ENCODE data around the gene ZBTB39. TPM values are rescaled to one million over a fixed set of nuclear protein-coding genes. Genes with fewer than 3 reads are reported as not detected.
"Not testable (repeated sequence)": the region's sequence is repeated elsewhere in the genome, so short reads cannot be mapped to it uniquely, and the experiment has no call there.

ZBTB39 gene
- polyA plus RNA-seq, 10 donors = 4.6 to 7.0 (median 5.7) TPM

DNA sequence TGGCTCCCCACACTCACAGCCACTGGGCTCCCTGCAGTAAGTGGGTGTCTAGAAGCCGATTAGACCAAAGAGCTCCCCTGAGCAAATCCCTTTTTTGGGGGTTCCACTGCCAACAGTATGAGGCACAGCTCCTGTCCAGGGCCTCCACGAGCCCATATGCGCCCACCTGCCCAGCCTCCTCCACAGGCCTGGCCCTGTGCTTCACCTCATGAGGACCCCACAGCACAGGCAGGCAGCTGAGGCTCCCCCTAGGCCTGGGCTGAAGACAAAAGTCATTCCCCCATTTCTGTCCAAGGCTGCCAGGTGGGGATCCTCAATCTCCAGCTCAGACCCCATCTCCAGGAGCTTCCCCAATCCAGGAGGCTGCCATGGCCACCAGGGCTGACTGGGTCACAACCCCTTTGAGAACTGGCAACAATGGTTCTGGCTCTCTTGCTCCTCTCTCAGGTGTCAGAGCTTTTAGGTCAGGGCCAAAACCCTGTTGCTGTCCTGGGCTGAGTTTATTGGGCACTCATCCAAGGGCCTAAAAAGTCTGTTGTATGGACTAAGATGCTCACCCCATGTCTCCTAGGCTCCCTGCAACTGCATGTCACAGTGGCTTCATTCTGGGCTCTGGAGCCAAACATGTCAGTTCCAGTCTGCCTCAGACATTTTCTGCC is 23.6 kb downstream of the ZBTB39 start:
- not testable (repeated sequence) for DNase-seq

DNA sequence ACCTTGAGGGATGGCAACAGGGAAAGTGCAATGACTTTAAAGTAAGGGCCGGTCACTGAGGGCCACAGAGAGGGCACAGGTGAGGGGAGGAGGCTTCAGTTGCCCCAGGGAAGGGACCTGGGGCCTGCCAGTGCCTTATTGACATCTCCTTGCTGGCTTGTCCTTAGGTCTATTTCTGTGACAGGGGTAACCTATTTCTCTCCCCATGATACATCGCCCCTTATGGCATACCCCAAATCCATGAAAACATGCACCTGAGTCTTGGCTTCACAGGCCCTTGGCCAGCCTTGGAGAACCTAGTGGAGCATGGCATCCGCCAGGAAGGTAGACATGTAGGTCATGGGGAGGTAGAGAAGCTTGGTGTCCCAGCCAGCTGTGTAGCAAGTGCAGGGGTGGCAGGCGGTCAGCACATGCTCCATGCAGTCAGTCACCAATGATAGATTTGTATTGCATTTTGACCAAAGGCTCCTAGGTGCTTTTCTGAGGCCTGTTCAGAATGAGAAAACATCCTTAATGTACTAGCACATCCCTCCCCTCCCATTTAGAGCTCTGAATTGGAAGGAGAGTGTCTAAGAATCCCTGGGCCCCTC is 25.3 kb downstream of the ZBTB39 start:
- DNase-seq = no peak

DNA sequence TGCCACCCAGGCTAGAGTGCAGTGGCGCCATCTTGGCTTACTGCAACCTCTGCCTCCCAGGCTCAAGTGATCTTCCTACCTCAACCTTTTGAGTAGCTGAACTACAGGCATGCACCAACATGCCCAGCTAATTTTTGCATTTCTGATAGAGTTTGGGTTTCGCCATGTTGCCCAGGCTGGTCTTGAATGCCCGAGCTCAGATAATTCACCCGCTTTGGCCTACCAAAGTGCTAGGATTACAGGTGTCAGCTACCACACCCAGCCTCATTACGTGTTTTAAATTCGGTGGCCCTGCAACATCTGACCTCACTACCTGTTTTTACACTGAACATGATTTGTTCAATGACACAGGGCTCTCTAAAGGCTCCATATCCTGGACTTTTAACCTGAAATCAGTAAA is 26.1 kb downstream of the ZBTB39 start:
- DNase-seq = no peak

DNA sequence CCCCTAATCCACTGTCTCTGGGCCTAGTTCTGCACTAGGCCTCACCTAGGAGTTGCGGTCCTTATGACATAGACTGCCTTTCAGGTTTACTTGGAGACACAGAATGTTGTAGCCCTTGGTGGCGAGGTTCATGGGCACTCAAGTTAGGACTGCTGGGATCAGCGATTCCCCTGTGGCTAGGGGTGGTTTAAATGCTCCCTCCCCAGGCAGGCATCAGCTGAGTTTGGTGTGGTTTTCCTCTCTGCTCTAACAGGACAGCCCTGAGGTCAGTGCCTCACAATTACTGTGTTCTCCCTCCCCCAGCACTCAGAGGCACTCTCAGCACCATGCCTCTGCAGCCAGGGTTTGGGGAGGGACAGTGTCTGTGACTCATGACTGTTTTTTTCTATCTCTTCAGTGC is 26.7 kb downstream of the ZBTB39 start:
- DNase-seq = no peak

DNA sequence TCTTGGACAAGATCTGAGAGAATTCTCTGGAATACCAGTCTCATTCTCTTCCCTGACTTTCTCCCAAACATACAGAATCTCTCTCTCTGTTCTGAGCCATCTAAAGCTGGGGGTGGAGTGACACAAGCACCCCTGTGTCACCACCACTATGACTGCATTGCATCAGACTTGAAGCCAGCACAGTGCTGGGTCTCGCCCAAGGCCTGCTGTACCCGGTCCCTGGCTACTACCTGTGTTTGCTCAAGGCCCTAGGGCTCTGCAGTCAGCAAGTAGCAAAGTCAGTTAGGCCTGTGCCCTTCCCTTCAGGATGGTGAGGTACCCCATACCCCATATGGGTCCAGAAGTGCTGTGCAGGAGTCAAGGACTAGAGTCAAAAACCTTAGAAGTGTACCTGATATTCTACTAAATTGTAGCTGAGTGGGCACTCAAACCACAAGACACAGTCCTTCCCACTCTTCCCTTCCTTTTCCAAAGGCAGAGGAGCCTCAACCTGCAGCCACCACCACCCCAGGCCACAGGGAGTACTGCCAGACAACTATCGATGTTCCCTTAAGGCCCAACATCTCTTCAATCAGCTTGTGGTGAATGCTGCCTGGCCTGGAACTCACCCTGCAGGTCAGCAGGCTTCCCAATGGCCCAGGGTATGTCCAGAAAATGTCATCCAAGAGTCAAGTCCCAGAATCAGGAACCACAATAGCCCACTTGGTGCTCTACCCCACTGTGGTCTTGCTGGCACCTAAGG is 27.8 kb downstream of the ZBTB39 start:
- no peak for DNase-seq

DNA sequence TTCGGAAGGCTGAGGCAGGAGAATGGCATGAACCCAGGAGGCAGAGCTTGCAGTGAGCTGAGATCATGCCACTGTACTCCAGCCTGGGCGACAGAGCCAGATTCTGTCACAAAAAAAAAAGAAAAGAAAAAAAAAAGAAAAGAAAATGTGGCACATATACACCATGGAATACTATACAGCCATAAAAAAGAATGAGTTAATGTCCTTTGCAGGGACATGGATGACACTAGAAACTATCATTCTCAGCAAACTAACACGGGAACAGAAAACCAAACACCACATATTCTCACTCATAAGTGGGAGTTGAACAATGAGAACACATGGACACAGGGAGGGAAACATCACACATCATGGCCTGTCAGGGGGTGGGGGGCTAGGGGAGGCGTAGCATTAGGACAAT is 29.0 kb downstream of the ZBTB39 start:
- DNase-seq = not testable (repeated sequence)

DNA sequence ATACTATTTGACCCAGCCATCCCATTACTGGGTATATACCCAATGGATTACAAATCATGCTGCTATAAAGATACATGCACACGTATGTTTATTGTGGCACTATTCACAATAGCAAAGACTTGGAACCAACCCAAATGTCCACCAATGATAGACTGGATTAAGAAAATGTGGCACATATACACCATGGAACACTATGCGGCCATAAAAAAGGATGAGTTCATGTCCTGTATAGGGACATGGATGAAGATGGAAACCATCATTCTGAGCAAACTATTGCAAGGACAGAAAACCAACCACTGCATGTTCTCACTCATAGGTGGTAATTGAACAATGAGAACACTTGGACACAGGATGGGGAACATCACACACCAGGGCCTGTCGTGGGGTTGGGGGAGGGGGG is 32.1 kb downstream of the ZBTB39 start:
- not testable (repeated sequence) for DNase-seq

DNA sequence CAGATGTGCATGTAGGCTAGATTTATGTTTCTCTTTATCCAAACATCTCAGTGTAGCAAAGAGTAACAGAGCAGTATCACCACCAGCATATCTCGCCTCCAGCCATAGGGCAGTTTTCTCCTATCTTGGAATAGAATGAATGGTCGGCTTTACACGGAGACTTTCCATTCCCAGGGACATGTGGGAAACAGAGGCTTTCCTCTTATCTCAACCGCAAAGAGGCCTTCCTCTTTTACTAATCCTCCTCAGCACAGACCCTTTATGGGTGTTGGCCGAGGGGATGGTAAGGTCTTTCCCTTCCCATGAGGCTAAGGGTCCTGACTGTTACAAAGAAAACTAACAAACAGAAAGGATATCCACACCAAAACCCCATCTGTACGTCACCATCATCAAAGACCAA is 37.4 kb downstream of the ZBTB39 start:
- not testable (repeated sequence) for DNase-seq

DNA sequence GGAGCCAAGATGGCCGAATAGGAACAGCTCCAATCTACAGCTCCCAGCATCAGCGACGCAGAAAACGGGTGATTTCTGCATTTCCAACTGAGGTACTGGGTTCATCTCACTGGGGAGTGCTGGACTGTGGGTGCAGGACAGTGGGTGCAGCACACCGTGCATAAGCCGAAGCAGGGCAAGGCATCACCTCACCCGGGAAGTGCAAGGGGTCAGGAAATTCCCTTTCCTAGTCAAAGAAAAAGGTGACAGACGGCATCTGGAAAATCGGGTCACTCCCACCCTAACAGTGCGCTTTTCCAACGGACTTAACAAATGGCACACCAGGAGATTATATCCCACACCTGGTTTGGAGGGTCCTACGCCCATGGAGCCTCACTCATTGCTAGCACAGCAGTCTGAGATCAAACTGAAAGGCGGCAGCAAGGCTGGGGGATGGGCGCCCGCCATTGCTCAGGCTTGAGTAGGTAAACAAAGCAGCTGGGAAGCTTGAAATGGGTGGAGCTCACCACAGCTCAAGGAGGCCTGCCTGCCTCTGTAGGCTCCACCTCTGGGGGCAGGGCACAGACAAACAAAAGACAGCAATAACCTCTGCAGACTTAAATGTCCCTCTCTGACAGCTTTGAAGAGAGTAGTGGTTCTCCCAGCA is 40.2 kb downstream of the ZBTB39 start:
- not testable (repeated sequence) for DNase-seq

DNA sequence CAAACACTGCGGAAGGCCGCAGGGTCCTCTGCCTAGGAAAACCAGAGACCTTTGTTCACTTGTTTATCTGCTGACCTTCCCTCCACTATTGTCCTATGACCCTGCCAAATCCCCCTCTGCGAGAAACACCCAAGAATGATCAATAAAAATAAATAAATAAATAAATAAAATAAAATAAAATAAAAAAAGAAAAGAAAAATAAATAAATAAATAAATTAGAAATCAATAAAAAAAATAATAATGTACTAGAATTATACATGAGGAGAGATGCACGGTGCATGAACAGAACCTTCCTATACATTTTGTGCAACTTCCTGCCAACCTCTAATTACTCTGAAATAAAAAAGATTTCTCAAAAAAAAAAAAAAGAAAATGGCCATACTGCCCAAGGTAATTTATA is 41.2 kb downstream of the ZBTB39 start:
- not testable (repeated sequence) for DNase-seq

DNA sequence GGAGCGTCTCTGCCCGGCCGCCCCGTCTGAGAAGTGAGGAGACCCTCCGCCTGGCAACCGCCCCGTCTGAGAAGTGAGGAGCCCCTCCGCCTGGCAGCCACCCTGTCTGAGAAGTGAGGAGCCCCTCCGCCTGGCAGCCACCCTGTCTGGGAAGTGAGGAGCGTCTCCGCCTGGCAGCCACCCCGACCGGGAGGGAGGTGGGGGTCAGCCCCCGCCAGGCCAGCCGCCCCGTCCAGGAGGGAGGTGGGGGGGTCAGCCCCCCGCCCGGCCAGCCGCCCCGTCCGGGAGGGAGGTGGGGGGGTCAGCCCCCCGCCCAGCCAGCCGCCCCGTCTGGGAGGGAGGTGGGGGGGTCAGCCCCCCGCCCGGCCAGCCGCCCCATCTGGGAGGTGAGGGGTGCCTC is 42.8 kb downstream of the ZBTB39 start:
- not testable (repeated sequence) for DNase-seq

DNA sequence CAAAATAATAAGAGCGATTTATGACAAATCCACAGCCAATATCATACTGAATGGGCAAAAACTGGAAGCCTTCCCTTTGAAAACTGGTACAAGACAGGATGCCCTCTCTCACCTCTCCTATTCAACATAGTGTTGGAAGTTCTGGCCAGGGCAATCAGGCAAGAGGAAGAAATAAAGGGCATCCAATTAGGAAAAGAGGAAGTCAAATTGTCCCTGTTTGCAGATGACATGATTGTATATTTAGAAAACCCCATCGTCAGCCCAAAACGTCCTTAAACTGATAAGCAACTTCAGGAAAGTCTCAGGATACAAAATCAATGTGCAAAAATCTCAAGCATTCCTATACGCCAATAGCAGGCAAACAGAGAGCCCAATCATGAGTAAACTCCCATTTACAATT is 44.1 kb downstream of the ZBTB39 start:
- DNase-seq = not testable (repeated sequence)

DNA sequence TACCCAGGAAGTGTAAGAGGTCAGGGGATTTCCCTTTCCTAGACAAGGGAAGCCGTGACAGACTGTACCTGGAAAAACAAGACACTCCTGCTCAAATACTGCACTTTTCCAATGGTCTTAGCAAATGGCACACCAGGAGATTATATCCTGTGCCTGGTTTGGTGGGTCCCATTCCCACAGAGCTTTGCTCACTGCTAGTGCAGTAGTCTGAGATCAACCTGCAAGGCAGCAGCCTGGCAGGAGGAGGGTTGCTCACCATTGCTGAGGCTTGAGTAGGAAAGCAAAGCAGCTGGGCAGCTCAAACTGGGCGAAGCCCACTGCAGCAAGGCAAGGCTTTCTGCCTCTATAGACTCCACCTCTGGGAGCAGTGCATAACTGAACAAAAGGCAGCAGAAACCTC is 47.9 kb downstream of the ZBTB39 start:
- DNase-seq = no peak

DNA sequence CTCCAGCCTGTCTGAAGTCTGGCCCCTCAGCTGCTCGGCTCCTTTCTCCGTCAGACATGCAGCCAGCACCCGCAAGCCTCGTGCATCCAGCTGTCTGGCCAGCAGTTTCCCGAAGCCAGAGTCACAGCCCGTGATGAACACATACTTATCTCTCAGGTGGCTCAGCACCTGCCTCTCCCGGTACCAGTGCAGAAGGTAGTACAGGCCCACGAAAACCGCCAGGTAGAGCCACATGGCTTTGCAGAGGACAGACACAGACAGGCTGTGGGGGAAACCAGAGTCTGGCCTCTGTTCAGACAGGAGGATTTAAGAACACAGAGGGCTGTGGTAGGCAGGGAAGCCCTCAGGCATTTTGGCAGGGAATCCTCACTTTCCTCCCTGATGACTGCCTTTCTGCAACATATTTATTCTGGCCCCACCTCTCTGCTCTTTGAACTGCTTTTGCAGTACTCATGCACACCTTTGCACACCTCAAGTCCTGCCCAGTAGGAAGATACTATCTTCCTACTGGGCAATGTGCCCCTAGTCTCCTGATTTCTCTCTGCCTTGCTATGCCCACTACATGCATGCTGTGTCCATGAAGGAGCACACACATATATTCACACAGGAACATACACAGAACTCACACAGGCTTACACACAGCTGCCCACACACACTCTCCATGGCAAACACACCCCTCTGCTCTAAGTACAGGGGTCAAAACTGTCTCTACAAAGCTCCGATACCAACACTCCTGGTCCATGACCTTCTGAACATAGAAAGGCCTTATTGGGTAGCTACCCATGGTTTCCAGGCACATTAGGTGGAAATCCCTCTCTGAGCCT is 48.9 kb downstream of the ZBTB39 start, which contains the start of gene RDH16:
Gene RDH16 (minus strand): TSS at position 380 of the 824 bp plus-strand sequence. CDS start 146 bp downstream, at position 234.
- DNase-seq = no peak

DNA sequence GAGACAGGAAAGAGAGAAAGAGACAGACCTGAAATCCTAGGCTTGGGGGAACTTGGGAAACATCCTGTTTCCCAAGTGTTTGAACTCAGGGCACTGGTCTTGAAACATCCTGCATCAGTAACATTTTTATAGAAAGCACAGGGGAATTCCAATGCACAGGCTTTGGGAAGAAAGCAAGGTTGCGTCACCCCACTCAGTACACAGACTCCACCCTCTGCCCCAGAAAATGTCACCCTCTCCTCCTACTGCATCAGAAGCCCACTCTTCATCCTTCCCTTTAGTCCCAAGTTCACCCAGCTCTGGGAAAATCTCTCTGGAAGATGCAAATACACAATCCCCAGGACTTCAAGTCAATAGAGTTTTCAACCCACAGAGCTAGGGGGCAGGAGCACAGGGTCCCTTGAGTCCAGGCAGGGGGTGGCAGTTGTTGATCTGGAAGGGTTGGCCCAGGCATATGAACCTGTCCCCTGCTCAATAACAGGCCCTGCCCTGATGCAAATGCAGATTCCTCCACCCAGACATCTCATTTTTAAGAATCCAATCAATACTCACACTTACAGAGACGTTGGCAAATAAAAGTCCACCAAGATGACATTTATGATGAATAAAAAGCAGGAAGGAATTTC is 50.6 kb downstream of the ZBTB39 start:
- DNase-seq = no peak

DNA sequence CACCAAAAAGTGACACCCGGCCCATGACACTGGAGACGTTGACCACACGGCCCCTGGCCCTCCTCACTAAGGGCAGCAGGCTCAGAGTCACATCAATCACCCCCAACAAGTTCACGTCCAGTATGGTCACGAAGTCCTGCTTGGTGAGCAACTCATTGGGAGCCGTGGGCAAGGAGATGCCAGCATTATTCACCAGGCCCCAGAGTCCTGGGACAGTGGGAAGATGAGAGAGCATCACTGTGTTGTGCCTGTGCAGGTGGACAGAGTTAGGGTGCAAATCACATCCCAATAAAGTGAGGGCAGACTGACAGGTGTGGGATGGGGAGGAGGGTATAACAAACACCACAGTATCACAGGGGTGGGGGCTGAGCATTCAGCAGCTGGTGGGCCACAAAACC is 51.4 kb downstream of the ZBTB39 start:
- no peak for DNase-seq

DNA sequence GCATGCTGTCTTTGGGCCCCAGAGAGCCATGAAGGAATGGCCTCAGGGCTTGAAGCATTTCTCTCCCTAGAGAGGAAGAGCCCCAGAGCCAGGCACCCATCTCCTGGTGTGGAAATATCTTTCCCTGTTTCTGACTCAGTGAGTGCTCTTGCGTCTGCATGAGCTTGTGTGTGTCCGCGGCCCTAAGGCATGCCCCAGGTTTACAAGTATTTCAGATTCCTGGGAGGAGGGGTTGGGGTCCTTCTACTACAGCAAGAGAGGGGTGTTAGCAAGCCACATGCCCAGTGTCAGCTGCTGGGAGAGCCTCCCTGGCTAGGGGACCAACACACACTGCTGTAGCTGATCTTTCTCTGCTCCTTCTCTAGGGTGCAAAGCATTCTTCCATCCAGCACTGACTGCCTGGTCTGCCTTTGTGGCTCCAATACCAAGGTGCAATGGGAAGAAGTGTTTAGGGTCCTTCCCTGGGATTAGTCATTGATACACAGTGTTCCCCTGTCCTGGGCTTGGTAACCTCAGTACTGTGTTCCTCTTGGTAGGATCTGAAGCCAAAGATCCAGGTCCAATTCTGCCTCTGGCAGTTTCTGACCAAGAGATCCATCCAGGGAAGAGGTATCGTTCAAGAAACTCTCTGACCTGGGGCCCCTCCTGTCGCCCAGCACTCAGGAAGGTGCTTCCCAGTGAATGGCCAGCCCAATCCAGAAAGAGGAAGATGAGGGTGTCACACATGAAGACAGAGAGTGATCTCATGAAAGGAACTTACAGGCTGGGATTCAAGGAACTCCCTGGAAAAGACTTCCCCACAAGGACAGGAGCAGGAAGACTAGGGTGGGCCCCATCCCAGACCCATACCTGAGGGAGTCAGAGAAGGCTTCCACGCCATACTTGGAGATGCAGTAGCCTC is 52.0 kb downstream of the ZBTB39 start:
- no peak for DNase-seq

DNA sequence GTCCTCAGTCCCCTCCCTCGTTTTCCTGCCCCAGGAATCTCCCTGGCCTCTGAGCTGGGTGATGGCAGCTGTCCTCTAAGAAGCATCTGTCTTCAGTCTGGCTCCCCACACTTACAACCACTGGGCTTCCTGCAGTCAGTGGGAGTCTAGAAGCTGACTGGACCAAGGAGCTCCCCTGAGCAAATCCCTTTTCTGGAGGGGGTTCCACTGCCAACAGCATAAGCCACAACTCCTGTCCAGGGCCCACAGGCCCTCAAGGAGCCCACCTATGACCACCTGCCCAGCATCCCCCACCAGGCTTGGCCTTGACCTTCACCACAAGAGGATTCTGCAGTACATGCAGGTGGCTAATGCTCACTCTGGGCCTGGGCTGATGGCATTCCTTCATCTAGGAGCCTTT is 53.0 kb downstream of the ZBTB39 start:
- DNase-seq = no peak

DNA sequence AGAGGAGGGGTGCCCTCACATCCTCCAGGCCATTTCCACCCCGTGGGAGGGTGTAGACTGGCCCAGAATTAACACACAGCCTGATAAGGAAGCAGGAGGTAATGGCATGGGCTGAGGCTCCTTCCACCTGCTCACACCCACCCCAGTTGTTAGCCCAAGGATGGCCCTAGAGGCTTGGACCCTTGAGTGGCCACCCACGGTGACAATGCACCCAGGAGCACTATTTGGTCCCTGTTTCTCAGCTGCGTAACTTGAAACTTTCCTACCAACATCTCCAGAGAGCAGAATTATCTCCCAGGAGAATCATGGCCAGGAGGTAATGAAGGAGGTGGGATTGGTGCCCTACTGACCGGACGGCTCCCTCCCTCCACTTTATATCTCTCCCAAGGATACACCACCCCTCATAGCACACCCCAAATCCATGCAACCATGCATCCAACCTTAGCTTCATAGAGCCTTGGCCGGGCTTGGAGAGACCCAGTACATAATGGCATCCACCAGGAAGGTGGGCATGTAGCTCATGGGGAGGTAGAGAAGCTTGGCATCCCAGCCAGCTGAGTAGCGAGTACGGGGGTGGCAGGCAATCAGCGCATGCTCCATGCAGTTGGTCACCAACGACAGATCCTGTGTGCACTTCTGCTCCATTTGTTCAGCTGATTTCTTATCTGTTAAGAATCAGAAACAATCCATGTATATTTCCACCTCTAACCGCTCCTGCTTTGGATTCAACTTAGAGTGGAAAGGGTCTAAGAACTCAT is 54.6 kb downstream of the ZBTB39 start:
- DNase-seq = no peak
